Epithelial cell of esophagus (primary cell): ENCODE data around the gene PPIE.

Source experiments
- DNase-seq: peaks from one replicate; pipeline ENCODE4 v3.0.0; 2010; ENCODE audit warnings: low read depth
- H3K4me3 ChIP-seq: 2 replicates; pipeline ENCODE4 v1.5.1; 2011; ENCODE audit warnings: mild to moderate bottlenecking, low read length, control low read depth
- TF ChIP-seq, protein P1 (sequence below): IDR thresholded peaks from 2 replicates; pipeline ENCODE4 v1.5.1; 2011; ENCODE audit warnings: low read depth, mild to moderate bottlenecking, low read length, control low read depth, inconsistent platforms; ENCODE audit not compliant: insufficient read depth; ENCODE audit errors: missing control alignments

The PPIE gene

DNA sequence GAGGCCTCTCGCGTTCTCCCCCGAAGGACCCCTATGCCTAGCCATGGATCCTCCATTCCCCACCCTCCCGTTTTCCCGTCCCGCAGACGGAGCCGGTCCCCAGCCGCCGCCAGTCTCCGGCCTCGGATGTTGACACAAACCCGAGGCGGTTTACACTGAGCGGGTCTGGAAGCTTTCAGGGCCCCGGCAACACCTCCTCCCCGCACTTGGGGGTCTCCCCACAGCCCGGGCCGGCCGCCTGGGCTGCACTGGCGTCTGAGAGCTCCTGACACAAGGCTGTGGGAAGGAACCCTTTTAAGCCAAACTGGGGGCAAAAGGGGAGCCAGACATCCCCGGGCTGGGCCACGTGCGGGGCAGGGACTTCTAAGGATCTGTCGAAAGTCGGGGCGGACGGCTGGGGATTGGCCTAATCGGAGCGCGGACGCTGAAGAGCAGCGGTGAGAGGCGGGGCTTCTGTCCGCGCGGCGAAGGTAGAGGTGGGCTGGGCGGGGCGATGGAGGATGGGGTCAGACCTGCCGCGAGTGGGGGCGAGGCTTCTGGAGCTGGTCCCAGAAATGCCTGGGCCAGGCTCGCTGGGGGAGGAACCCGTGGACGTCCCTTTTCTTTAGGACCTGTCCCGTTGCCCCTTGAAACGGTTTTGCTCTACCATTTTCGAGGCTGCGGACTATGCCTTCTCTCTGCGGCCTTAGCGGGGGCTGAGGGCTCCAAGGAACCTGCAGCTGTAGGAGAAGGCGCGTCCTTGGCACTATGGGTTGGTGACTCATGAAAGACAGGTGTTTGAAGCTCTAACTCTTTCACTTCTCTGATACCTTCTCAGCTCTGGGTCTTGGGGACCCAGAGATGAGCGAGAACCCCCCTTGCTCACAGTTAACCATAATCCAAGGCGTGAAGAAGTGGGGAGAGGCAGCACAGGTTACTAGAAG lies 46.3 kb upstream of the PPIE start:
- DNase-seq, result no peak
- TF ChIP-seq, protein P1, sequence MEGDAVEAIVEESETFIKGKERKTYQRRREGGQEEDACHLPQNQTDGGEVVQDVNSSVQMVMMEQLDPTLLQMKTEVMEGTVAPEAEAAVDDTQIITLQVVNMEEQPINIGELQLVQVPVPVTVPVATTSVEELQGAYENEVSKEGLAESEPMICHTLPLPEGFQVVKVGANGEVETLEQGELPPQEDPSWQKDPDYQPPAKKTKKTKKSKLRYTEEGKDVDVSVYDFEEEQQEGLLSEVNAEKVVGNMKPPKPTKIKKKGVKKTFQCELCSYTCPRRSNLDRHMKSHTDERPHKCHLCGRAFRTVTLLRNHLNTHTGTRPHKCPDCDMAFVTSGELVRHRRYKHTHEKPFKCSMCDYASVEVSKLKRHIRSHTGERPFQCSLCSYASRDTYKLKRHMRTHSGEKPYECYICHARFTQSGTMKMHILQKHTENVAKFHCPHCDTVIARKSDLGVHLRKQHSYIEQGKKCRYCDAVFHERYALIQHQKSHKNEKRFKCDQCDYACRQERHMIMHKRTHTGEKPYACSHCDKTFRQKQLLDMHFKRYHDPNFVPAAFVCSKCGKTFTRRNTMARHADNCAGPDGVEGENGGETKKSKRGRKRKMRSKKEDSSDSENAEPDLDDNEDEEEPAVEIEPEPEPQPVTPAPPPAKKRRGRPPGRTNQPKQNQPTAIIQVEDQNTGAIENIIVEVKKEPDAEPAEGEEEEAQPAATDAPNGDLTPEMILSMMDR, result no peak
- no peak overlapping the region for H3K4me3 ChIP-seq

DNA sequence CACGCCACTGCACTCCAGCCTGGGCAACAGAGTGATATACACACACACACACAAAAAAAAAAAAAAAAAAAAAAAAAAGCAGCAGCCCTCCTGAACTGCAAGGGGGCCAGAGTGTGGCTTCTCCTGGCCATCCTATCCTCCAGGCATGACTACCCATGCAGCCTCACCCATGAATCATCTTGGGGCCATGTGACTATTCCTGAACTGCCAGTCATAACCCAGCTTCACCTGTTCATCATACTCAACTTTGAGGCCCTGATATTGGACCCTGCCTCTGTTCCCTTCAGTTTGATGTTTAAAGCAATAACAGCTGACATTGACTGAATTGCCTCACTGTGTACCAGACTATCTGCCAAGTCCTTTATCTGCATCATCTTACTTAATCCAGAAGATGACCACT lies 44.7 kb upstream of the PPIE start:
- peak; percentile 67 for DNase-seq
- no peak overlapping the region for H3K4me3 ChIP-seq
- TF ChIP-seq, protein P1, result no peak

DNA sequence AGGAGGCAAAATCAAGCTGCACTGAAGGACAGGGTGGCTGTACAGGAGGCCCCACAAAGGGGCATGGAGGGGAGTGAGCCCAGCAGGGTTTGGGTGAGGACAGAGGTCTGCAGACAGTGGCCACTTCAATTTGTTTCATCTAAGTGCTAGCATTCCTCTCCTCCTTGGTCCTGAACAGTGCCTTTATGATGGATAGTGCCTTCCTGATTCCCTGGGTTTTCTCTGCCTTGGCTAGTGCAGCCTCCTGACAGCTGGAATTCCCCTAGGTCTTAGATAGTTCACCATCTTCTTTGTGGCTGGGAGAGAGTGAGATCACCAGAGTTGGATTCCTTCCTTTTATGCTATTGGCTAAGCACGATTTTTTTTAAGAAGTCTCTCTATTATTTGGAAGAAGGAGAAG lies 43.7 kb upstream of the PPIE start:
- DNase-seq, result no peak
- TF ChIP-seq, protein P1, result no peak

DNA sequence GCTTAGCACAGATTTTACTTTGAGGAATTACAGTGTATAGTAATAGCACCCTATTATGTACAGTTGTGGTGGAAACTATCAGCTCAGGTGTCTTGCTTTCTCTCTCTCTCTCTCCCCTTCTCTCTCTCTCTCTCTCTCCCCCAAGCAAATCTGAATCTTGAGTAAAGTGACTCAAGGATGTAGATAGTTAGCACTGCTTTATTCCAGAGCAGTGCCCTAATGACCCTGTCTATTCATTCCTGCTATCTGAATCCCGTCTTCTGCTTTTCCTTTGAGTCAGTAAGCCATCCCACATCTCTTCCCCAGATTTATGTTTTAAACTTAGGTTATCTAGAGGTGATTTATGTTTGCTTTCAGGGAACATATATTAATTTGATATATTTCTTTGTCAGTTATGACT lies 42.2 kb upstream of the PPIE start:
- TF ChIP-seq, protein P1, result no peak
- no peak overlapping the region for H3K4me3 ChIP-seq
- no peak for DNase-seq

More for the DNA sequence above, 43.7 kb upstream of the PPIE start:
- no peak overlapping the region for H3K4me3 ChIP-seq

DNA sequence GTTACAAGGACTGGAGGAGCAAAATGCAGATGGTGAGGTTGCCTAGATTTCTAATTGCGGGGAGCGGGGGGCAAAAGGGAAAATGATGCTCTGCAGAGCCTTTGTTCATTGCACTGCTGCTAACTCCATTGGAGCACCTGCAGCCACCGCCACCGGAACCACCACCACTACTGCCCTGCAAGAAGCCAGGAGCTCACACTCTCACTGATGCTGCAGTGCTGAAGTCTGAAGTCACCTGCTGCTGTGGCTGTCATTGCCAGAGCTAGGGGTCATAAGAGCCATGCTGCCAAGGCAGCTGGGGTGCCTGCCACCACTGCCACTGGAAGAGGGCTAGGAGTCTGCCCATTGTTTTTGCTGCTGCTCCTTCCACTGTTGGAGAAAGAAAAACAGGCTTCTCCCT lies 40.1 kb upstream of the PPIE start:
- TF ChIP-seq, protein P1, result no peak
- H3K4me3 ChIP-seq, result no peak overlapping the region
- DNase-seq, result no peak

DNA sequence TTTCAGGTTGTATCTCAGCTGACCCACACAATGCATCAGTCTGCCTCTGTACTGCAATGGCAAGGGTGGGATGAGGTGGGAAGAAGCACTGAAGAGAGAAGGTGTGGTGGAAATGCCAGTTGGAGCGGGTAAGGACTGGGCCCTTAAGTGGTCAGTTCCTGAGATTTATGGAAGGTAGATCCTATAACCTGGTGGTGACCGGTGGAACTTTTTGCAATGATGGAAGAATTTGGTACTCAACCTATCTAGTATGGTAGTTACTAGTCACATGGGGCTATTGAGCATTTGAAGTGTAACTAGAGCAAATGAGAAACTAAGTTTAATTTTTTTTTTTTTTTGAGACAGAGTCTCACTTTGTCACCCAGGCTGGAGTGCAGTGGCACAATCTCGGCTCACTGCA lies 39.3 kb upstream of the PPIE start:
- TF ChIP-seq, protein P1, result no peak
- no peak overlapping the region for H3K4me3 ChIP-seq
- DNase-seq, result no peak

DNA sequence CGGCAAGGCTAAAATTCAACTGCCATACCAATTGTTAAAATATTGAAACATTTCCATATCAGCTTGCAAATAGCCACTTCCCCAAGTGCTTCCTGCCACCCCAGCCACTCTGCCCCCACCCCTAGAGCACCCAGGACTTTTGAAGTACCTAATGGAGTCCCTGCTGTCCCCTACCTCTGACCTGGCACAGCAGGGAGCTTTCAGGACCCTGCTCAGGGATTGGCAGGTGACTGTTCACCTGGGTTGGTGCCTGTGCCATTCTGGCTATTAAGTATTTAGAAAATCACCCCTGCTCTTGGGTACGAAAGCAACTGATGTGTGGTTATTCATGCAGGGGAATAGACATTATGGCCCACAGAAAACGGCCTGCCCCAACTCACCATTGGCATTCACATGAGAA lies 38.3 kb upstream of the PPIE start:
- no peak for DNase-seq
- TF ChIP-seq, protein P1, result no peak
- no peak overlapping the region for H3K4me3 ChIP-seq
